HepG2 (cell line): ENCODE measurements around the gene OR2V2. TPM values are rescaled to one million over a fixed set of nuclear protein-coding genes. Genes with fewer than 3 reads are reported as not detected.

ENCODE experiments used
- CCDC6 ChIP-seq: sonication (generic); formaldehyde crosslinking; IDR thresholded peaks from 2 replicates; pipeline ENCODE4 v1.8.1; 2022; ENCODE audit warnings: mild to moderate bottlenecking, missing genetic modification reagents, moderate library complexity
- ELF4 ChIP-seq: sonication (generic); formaldehyde crosslinking; IDR thresholded peaks from 2 replicates; pipeline ENCODE4 v1.5.0; 2020; ENCODE audit warnings: missing genetic modification reagents, mild to moderate bottlenecking, moderate library complexity, borderline replicate concordance
- FOSL2 ChIP-seq: sonication (generic); formaldehyde crosslinking; IDR thresholded peaks from 2 replicates; pipeline ENCODE4 v1.4.0; 2020; ENCODE audit warnings: missing genetic modification reagents
- HDAC2 ChIP-seq: sonication (generic); formaldehyde crosslinking; IDR thresholded peaks from 2 replicates; pipeline ENCODE4 v1.4.0; 2020; ENCODE audit warnings: missing genetic modification reagents
- IRF1 ChIP-seq: sonication (generic); formaldehyde crosslinking; IDR thresholded peaks from 2 replicates; pipeline ENCODE4 v1.4.0; 2020; ENCODE audit warnings: low read depth, mild to moderate bottlenecking, missing genetic modification reagents
- KDM2A ChIP-seq: sonication (generic); formaldehyde crosslinking; IDR thresholded peaks from 2 replicates; pipeline ENCODE4 v1.4.0; 2020; ENCODE audit warnings: low read depth, missing genetic modification reagents, borderline replicate concordance
- NFAT5 ChIP-seq: sonication (generic); formaldehyde crosslinking; IDR thresholded peaks from 2 replicates; pipeline ENCODE4 v1.4.0; 2020; ENCODE audit warnings: missing genetic modification reagents
- PHF21A ChIP-seq: sonication (generic); formaldehyde crosslinking; IDR thresholded peaks from 2 replicates; pipeline ENCODE4 v1.5.0; 2020; ENCODE audit warnings: mild to moderate bottlenecking, missing genetic modification reagents
- RNF219 ChIP-seq: sonication (generic); formaldehyde crosslinking; IDR thresholded peaks from 2 replicates; pipeline ENCODE4 v1.5.0; 2020; ENCODE audit warnings: mild to moderate bottlenecking, missing genetic modification reagents
- TFAP4 ChIP-seq: sonication (generic); IDR thresholded peaks from 2 replicates; pipeline ENCODE4 v1.6.1; 2016; ENCODE audit warnings: low read depth, borderline replicate concordance
- UBTF ChIP-seq: sonication (generic); formaldehyde crosslinking; IDR thresholded peaks from 2 replicates; pipeline ENCODE4 v1.4.0; 2020; ENCODE audit warnings: mild to moderate bottlenecking, missing genetic modification reagents
- ZFP36L2 ChIP-seq: sonication (generic); formaldehyde crosslinking; IDR thresholded peaks from 2 replicates; pipeline ENCODE4 v1.4.0; 2020; ENCODE audit warnings: missing genetic modification reagents
- ZMYM4 ChIP-seq: sonication (generic); formaldehyde crosslinking; IDR thresholded peaks from 2 replicates; pipeline ENCODE4 v1.8.1; 2023; ENCODE audit warnings: mild to moderate bottlenecking, missing genetic modification reagents
- ZNF143 ChIP-seq: sonication (generic); formaldehyde crosslinking; IDR thresholded peaks from 2 replicates; pipeline ENCODE4 v1.4.0; 2020; ENCODE audit warnings: missing genetic modification reagents
- ZNF788 ChIP-seq: sonication (generic); formaldehyde crosslinking; IDR thresholded peaks from 2 replicates; pipeline ENCODE4 v1.5.0; 2020; ENCODE audit warnings: mild to moderate bottlenecking, missing genetic modification reagents, borderline replicate concordance
- ZSCAN22 ChIP-seq: sonication (generic); formaldehyde crosslinking; IDR thresholded peaks from 2 replicates; pipeline ENCODE4 v1.4.0; 2020; ENCODE audit warnings: mild to moderate bottlenecking, missing genetic modification reagents
- polyA plus RNA-seq, 8 experiments: library from polyadenylated mRNA; depleted of rRNA in 3 of 8; stranded (reverse) in 7 of 8; unstranded in 1 of 8; fragments of >200 nt; fragmentation: Illumina TruSeq in 4 of 8; extraction: Trizol in 4 of 8; gene quantifications; 2 replicates each; pipeline versions ENCODE4 v1.2.1 to v1.2.3, GENCODE V29; 2011 to 2016; ENCODE audit warnings: low read depth in 4 of 8, missing spikeins in 1 of 8, mixed read lengths in 1 of 8; ENCODE audit not compliant: insufficient read depth in 1 of 8
- total RNA-seq, 5 experiments: library from RNA; depleted of rRNA; stranded (reverse); fragments of >200 nt; fragmentation: Illumina TruSeq; extraction: Trizol; gene quantifications; 2 replicates each; pipeline ENCODE4 v1.2.3, GENCODE V29; 2016; ENCODE audit warnings: low read depth in 1 of 5

Gene OR2V2
- total and polyA plus RNA-seq, 2 of the 13 experiments (the other 11 are each of a cell fraction or from before 2014, with no cell fraction given), result not detected

GRCh38 chr5:181188700-181189362, 41.4 kb downstream of the OR2V2 start (continued):
- peak; percentile 31 for TF ChIP-seq KDM2A
- TF ChIP-seq ELF4 (CRISPR knock-in tag), result no peak
- TF ChIP-seq RNF219, result no peak
- peak; percentile 16; the same call in 1 of the 2 replicates for TF ChIP-seq PHF21A (CRISPR knock-in tag)
- no peak; the same call in 1 of the 2 replicates for TF ChIP-seq UBTF (CRISPR knock-in tag)
- 0 out of 2 replicates have a peak, but pooled peaks have one; percentile 7 for TF ChIP-seq NFAT5 (CRISPR knock-in tag)
- TF ChIP-seq HDAC2, result peak; percentile 26; the same call in 1 of the 2 replicates
- TF ChIP-seq ZMYM4, result no peak
- peak; percentile 8; the same call in 1 of the 2 replicates for TF ChIP-seq ZNF143 (CRISPR knock-in tag)
- no peak for TF ChIP-seq ZFP36L2 (CRISPR knock-in tag)
- TF ChIP-seq ZNF788 (CRISPR knock-in tag), result no peak
- TF ChIP-seq FOSL2, result no peak
- no peak; the same call in 1 of the 2 replicates for TF ChIP-seq ZSCAN22 (CRISPR knock-in tag)
- peak; percentile 42; the same call in 1 of the 2 replicates for TF ChIP-seq CCDC6 (CRISPR knock-in tag)
- no peak for TF ChIP-seq IRF1
- TF ChIP-seq TFAP4, result peak; percentile 11; the same call in 1 of the 2 replicates
